Measurements from ENCODE around the gene CHD1L.

The CHD1L gene

GRCh38 chr1:147246044-147246690 lies 3.7 kb downstream of the CHD1L start:
- no peak for DNase-seq
- no peaks in the 10 kb centered on the region for H3K36me3 ChIP-seq
- intact Hi-C loops (cut with DNase I; ENCODE audit: low total_unique reads): no loop called here
- H3K27ac ChIP-seq: no peak overlapping the region
- TF ChIP-seq CTCF (IDR thresholded peaks at IDR 0.05): no peak
- peaks cover 0 to 39% (median 12%) of the 10 kb centered on the region in 4 donors for H3K4me1 ChIP-seq
- no peaks in the 10 kb centered on the region for H3K27me3 ChIP-seq
- no peaks in the 10 kb centered on the region for H3K9me3 ChIP-seq
- no peak overlapping the region for H3K4me3 ChIP-seq

- H3K4me3 ChIP-seq: no peak overlapping the region
- no peaks in the 10 kb centered on the region for H3K9me3 ChIP-seq
- H3K4me1 ChIP-seq: peaks cover 0 to 36% (median 11%) of the 10 kb centered on the region in 4 donors
- peak overlapping the region in 1 of 2 donors; percentile 6 for H3K27ac ChIP-seq
- no peaks in the 10 kb centered on the region for H3K27me3 ChIP-seq
- no peak for DNase-seq
- no peak for TF ChIP-seq CTCF (IDR thresholded peaks at IDR 0.05)
- intact Hi-C loops (cut with DNase I; ENCODE audit: low total_unique reads): no loop called here
- H3K36me3 ChIP-seq: no peaks in the 10 kb centered on the region
Measured at GRCh38 chr1:147246910-147247655, 4.6 kb downstream of the CHD1L start.

- no peaks in the 10 kb centered on the region for H3K9me3 ChIP-seq
- H3K4me3 ChIP-seq: no peak overlapping the region
- peaks cover 0 to 34% (median 10%) of the 10 kb centered on the region in 4 donors for H3K4me1 ChIP-seq
- no peak for DNase-seq
- intact Hi-C loops (cut with DNase I; ENCODE audit: low total_unique reads): no loop called here
- TF ChIP-seq CTCF (IDR thresholded peaks at IDR 0.05): no peak
- H3K27ac ChIP-seq: peak overlapping the region in 1 of 2 donors; percentile 6
- H3K36me3 ChIP-seq: no peaks in the 10 kb centered on the region
- H3K27me3 ChIP-seq: no peaks in the 10 kb centered on the region
Measured at GRCh38 chr1:147247656-147248238, 5.3 kb downstream of the CHD1L start.

GRCh38 chr1:147252540-147252939 lies 10.1 kb downstream of the CHD1L start:
- H3K36me3 ChIP-seq: peaks cover 0 to 12% (median 5%) of the 10 kb centered on the region in 3 donors
- intact Hi-C loops (cut with DNase I; ENCODE audit: low total_unique reads): no loop called here
- H3K9me3 ChIP-seq: no peaks in the 10 kb centered on the region
- no peak overlapping the region for H3K4me3 ChIP-seq
- H3K27ac ChIP-seq: no peak overlapping the region
- no peak for DNase-seq
- no peaks in the 10 kb centered on the region for H3K27me3 ChIP-seq
- TF ChIP-seq CTCF (IDR thresholded peaks at IDR 0.05): no peak
- H3K4me1 ChIP-seq: peaks cover 0 to 6% (median 1%) of the 10 kb centered on the region in 4 donors

- Histone ChIP-seq H3K36me3 (peaks cover 35 to 70% (median 55%) of the 10 kb centered on the region in 3 donors), H3K9me3 (no peaks in the 10 kb centered on the region), H3K4me3 (no peak overlapping the region), H3K4me1 (no peaks in the 10 kb centered on the region), H3K27ac (no peak overlapping the region), H3K27me3 (no peaks in the 10 kb centered on the region)
- TF ChIP-seq CTCF (IDR thresholded peaks at IDR 0.05): no peak
- no peak for DNase-seq
- intact Hi-C loops (cut with DNase I; ENCODE audit: low total_unique reads): no loop called here
Measured at GRCh38 chr1:147260956-147261355, 18.5 kb downstream of the CHD1L start.
